Neural progenitor cell (in vitro differentiated cells): ENCODE measurements around the gene SLC2A6. TPM values are rescaled to one million over a fixed set of nuclear protein-coding genes. Genes with fewer than 3 reads are reported as not detected.
A peak's percentile ranks its signal among the peaks of the same experiment; 100 is the strongest.

Experiments used
- DNase-seq: peaks from one replicate; pipeline ENCODE4 v3.0.0-alpha.2; 2016; ENCODE audit warnings: low spot score
- H2AFZ ChIP-seq: fragments of 200-600 bp; sonication (generic); replicated peaks from 2 replicates; pipeline ENCODE4 v1.6.1; 2016; ENCODE audit warnings: antibody characterized with exemption
- H3F3A ChIP-seq: fragments of 200-600 bp; sonication (generic); 2 replicates; pipeline ENCODE4 v1.6.1; 2016; ENCODE audit warnings: antibody characterized with exemption, low read depth
- H3K27ac ChIP-seq: fragments of 200-600 bp; sonication (generic); 2 replicates; pipeline ENCODE4 v1.5.1; 2016; ENCODE audit warnings: mild to moderate bottlenecking
- H3K27me3 ChIP-seq: fragments of 200-600 bp; sonication (generic); 2 replicates; pipeline ENCODE4 v1.6.1; 2016; ENCODE audit warnings: mild to moderate bottlenecking, moderate library complexity
- H3K36me3 ChIP-seq: fragments of 200-600 bp; sonication (generic); 2 replicates; pipeline ENCODE4 v1.5.1; 2016
- H3K4me1 ChIP-seq: fragments of 200-600 bp; sonication (generic); 2 replicates; pipeline ENCODE4 v1.6.1; 2016; ENCODE audit warnings: mixed run types
- H3K4me2 ChIP-seq: fragments of 200-600 bp; sonication (generic); 2 replicates; pipeline ENCODE4 v1.6.1; 2016
- H3K4me3 ChIP-seq: fragments of 200-600 bp; sonication (generic); 2 replicates; pipeline ENCODE4 v1.5.1; 2016
- H3K79me2 ChIP-seq: fragments of 200-600 bp; sonication (generic); 2 replicates; pipeline ENCODE4 v1.6.1; 2016; ENCODE audit warnings: low read depth
- H3K9ac ChIP-seq: fragments of 200-600 bp; sonication (generic); 2 replicates; pipeline ENCODE4 v1.6.1; 2016
- H3K9me3 ChIP-seq: fragments of 200-600 bp; sonication (generic); 2 replicates; pipeline ENCODE4 v1.5.1; 2016; ENCODE audit warnings: low read depth
- H4K20me1 ChIP-seq: fragments of 200-600 bp; sonication (generic); 2 replicates; pipeline ENCODE4 v1.6.1; 2016; ENCODE audit warnings: low read depth
- H3K27ac Mint-ChIP-seq: 3 replicates; pipeline ENCODE4 v1.8.0; 2021; ENCODE audit warnings: mixed read lengths
- H3K27me3 Mint-ChIP-seq: 2 replicates; pipeline ENCODE4 v1.8.0; 2022; ENCODE audit warnings: low read depth, mild to moderate bottlenecking, inconsistent platforms, moderate library complexity, mixed read lengths; ENCODE audit not compliant: insufficient read depth
- H3K36me3 Mint-ChIP-seq: 3 replicates; pipeline ENCODE4 v1.8.0; 2021; ENCODE audit warnings: mixed read lengths
- H3K4me1 Mint-ChIP-seq: 3 replicates; pipeline ENCODE4 v1.8.0; 2021; ENCODE audit warnings: mixed read lengths
- H3K4me3 Mint-ChIP-seq: 3 replicates; pipeline ENCODE4 v1.8.0; 2021; ENCODE audit warnings: mild to moderate bottlenecking, moderate library complexity, mixed read lengths
- H3K9me3 Mint-ChIP-seq: 3 replicates; pipeline ENCODE4 v1.8.0; 2020; ENCODE audit warnings: mixed read lengths
- EZH2 ChIP-seq: fragments of 200-600 bp; sonication (generic); IDR thresholded peaks from 2 replicates; pipeline ENCODE4 v1.6.1; 2017; ENCODE audit warnings: antibody characterized with exemption, mild to moderate bottlenecking, moderate library complexity
- EZH2phosphoT487 ChIP-seq: fragments of 200-600 bp; sonication (generic); IDR thresholded peaks from 2 replicates; pipeline ENCODE4 v1.6.1; 2017; ENCODE audit warnings: antibody characterized with exemption
- total RNA-seq: library from RNA; depleted of rRNA; stranded (reverse); fragments of >200 nt; gene quantifications from 2 replicates; pipeline ENCODE4 v1.2.3, GENCODE V29; 2015; ENCODE audit warnings: low replicate concordance
- TF ChIP-seq, protein P1 (sequence below): fragments of 200-600 bp; sonication (generic); IDR thresholded peaks from 2 replicates; pipeline ENCODE4 v1.5.1; 2017; ENCODE audit warnings: antibody characterized with exemption, mild to moderate bottlenecking

SLC2A6 gene
- total RNA-seq, 1 donor from 2014 or later = 2.3 TPM

DNA sequence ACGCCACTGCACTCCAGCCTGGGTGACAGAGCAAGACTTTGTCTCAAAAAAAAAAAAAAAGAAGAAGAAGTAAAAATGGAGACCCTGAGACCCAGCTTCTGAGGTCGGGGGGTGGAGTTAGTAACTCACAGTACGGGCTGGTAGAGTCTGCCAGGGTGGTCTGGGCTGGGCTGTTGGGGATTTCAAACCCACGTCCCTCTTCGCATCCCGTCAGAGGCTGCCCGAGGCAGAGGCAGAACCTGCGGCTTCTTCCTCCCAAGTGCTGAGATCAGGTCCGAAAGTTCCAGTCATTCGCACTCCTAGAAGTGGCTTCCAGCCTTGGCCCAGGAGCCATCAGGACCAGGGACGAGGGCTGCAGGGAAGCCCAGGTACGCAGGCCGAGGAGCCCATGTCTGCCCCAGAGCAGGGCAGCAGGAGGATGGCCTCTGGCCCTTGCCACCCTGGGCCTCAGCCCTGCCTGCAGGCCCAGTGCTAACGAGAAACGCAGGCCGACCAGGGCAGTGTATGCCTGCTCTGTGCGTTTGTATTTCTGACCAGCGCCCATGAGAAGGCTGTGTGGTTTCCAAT is 9.9 kb upstream of the SLC2A6 start:
- no peak for DNase-seq
- Histone ChIP-seq H3K4me2 (no peak overlapping the region), H3K27ac (no peak overlapping the region), H3K4me3 (no peak overlapping the region), H3K79me2 (no peaks in the 10 kb centered on the region), H2AFZ (no peak overlapping the region), H3K4me1 (no peaks in the 10 kb centered on the region), H3K9ac (peak overlapping the region; percentile 13), H3K27me3 (no peaks in the 10 kb centered on the region), H3K36me3 (no peaks in the 10 kb centered on the region), H3K9me3 (no peaks in the 10 kb centered on the region), H4K20me1 (no peaks in the 10 kb centered on the region), H3F3A (no peaks in the 10 kb centered on the region)
- Mint-ChIP-seq H3K36me3 (no peaks in the 10 kb centered on the region), H3K4me3 (no peak overlapping the region), H3K9me3 (no peaks in the 10 kb centered on the region), H3K27ac (no peak overlapping the region), H3K4me1 (peaks cover 9% of the 10 kb centered on the region), H3K27me3 (peaks cover 10% of the 10 kb centered on the region)
- TF ChIP-seq EZH2phosphoT487 = no peak
- TF ChIP-seq, protein P1, sequence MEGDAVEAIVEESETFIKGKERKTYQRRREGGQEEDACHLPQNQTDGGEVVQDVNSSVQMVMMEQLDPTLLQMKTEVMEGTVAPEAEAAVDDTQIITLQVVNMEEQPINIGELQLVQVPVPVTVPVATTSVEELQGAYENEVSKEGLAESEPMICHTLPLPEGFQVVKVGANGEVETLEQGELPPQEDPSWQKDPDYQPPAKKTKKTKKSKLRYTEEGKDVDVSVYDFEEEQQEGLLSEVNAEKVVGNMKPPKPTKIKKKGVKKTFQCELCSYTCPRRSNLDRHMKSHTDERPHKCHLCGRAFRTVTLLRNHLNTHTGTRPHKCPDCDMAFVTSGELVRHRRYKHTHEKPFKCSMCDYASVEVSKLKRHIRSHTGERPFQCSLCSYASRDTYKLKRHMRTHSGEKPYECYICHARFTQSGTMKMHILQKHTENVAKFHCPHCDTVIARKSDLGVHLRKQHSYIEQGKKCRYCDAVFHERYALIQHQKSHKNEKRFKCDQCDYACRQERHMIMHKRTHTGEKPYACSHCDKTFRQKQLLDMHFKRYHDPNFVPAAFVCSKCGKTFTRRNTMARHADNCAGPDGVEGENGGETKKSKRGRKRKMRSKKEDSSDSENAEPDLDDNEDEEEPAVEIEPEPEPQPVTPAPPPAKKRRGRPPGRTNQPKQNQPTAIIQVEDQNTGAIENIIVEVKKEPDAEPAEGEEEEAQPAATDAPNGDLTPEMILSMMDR = no peak

DNA sequence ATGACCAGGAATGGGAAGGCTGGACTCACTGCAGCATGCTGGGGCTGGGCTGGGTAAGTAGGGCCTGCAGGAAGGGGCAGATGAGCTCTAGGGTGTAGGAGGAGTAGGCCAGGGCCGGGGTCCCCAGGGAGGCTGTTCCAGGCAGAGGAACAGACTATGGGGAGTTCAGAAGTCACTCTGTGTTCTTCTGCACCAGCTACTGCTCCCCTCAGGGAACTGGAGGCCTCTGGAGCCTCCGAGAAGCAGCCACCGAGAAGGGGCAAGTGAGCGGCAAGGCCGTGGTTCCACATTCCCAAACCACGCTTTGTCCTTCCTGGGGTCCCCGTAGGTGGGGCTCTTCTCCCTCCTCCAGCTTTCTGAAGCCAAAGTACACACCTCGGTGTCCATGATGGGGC is 8.4 kb upstream of the SLC2A6 start:
- H3K4me1 ChIP-seq = no peaks in the 10 kb centered on the region
- no peak overlapping the region for H3K4me3 ChIP-seq
- peaks cover 3% of the 10 kb centered on the region for H3K27me3 ChIP-seq
- H3K9ac ChIP-seq = no peak overlapping the region
- H3K79me2 ChIP-seq = no peaks in the 10 kb centered on the region
- no peak for DNase-seq
- no peak overlapping the region for H2AFZ ChIP-seq
- no peaks in the 10 kb centered on the region for H3K36me3 ChIP-seq
- no peaks in the 10 kb centered on the region for H3K36me3 Mint-ChIP-seq
- H4K20me1 ChIP-seq = no peaks in the 10 kb centered on the region
- no peaks in the 10 kb centered on the region for H3K9me3 Mint-ChIP-seq
- no peak overlapping the region for H3K27ac Mint-ChIP-seq
- H3K27ac ChIP-seq = no peak overlapping the region
- peaks cover 12% of the 10 kb centered on the region for H3K27me3 Mint-ChIP-seq
- H3K4me3 Mint-ChIP-seq = no peak overlapping the region
- H3F3A ChIP-seq = no peaks in the 10 kb centered on the region
- TF ChIP-seq, protein P1 = no peak
- TF ChIP-seq EZH2 (no peak), EZH2phosphoT487 (no peak)
- no peaks in the 10 kb centered on the region for H3K9me3 ChIP-seq
- no peak overlapping the region for H3K4me2 ChIP-seq
- H3K4me1 Mint-ChIP-seq = peaks cover 4% of the 10 kb centered on the region

DNA sequence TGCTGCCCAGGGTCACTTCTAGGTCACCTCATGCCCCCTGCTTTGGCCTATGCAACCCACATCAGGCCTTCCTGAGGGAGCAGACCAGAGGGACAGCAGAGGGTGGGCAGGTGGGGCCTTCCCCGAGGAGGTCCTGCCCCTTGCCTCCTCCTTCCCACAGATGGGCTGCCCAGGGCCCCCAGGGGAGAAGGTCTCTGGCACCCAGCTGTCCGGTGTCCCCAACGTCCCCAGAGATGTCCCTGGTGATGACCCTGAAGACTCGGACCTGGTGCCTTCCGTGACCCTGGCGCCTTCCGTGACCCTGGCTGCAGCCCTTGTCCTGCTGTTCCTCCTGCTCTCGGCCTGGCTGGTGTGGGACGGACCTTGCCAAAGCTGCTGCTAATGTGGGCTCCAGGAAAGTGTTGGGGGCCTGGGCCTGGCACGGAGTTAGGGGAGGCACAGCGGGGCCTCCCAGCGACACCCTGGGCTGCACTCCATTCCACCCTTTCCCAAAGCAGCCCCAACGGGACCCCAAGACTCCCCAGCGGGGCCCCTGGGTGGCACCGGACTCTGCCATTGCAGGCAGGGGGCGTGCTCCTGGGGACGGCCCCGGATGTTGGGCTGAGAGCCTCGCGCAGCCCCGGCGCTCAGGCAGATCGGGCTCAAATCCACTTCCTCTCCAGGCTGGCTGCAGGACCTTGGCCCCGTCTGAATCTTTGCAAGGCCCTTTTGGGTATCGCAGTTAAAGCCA is 6.8 kb upstream of the SLC2A6 start:
- Histone ChIP-seq H3K4me1 (no peaks in the 10 kb centered on the region), H4K20me1 (no peaks in the 10 kb centered on the region), H3K27ac (no peak overlapping the region), H3K36me3 (no peaks in the 10 kb centered on the region), H3F3A (no peaks in the 10 kb centered on the region), H3K9me3 (no peaks in the 10 kb centered on the region), H3K4me3 (no peak overlapping the region), H2AFZ (no peak overlapping the region), H3K79me2 (no peaks in the 10 kb centered on the region), H3K9ac (no peak overlapping the region), H3K27me3 (peaks cover 8% of the 10 kb centered on the region), H3K4me2 (no peak overlapping the region)
- Mint-ChIP-seq H3K27ac (no peak overlapping the region), H3K4me1 (peaks cover 7% of the 10 kb centered on the region), H3K4me3 (no peak overlapping the region), H3K36me3 (no peaks in the 10 kb centered on the region), H3K27me3 (peaks cover 14% of the 10 kb centered on the region), H3K9me3 (no peaks in the 10 kb centered on the region)
- no peak for TF ChIP-seq EZH2
- TF ChIP-seq, protein P1 = no peak
- DNase-seq = no peak
